Activated naive CD8-positive, alpha-beta T cell (primary cell): Measurements from ENCODE around the gene RARS1.
"Not testable (repeated sequence)": the region's sequence is repeated elsewhere in the genome, so short reads cannot be mapped to it uniquely, and the experiment has no call there.

Experiments used
- H3K27ac Mint-ChIP-seq: one replicate; pipeline ENCODE4 v1.8.0; 2021; ENCODE audit warnings: mixed read lengths
- H3K27me3 Mint-ChIP-seq: one replicate; pipeline ENCODE4 v1.8.0; 2021; ENCODE audit warnings: mixed read lengths
- H3K36me3 Mint-ChIP-seq: one replicate; pipeline ENCODE4 v1.8.0; 2021; ENCODE audit warnings: mixed read lengths
- H3K4me1 Mint-ChIP-seq: one replicate; pipeline ENCODE4 v1.8.0; 2021; ENCODE audit warnings: low read depth, mixed read lengths
- H3K4me3 Mint-ChIP-seq: one replicate; pipeline ENCODE4 v1.8.0; 2021; ENCODE audit warnings: mild to moderate bottlenecking, mixed read lengths
- H3K9me3 Mint-ChIP-seq: one replicate; pipeline ENCODE4 v1.8.0; 2021; ENCODE audit warnings: low read depth, mixed read lengths

The RARS1 gene

DNA sequence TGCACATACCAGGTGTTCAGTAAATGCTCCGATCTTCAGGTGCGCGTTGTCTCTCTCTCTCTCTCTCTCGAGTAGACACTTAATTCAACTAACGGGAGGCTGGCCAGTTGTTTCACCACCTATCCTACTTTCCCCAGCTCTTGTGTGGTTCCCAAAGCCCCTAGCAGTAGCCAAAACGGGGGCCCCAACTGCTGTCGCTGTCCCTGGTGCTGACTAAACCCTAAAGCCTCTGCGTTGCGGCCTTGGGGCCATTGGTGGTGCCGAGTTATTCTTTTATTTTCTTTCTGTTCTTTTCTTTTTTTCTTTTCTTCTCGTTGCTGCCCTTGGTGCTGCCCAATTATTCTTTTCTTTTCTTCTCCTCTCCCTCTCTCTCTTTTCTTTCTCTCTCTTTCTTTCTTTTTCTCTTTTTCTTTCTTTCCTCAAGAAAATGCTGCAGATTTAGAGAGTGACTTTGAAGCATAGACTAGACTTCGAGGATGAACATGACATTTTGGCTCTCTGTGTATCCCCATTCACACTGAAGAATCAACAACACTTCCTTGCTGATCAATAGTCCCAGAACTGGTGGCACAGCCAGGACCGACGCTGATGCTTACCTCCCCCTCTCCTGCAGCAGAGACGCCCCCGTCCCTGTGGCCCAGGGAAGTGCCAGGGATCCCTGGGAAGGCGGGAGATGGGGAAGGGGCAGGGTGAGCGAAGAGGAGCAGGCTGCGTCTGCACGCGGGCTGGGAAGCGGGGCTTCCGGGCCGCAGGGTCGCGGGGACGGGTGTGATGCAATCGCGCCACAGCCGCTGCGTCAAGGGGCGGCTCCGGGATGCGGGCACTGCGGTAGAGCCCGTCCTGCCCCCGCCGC is 42.5 kb downstream of the RARS1 start, which contains the start of gene FBLL1:
Gene FBLL1, plus strand, starts transcription at position 785 of the 853 bp plus-strand sequence. CDS start 200 bp downstream, outside the sequence.
- Mint-ChIP-seq H3K36me3 (peaks cover 5% of the 10 kb centered on the region), H3K27me3 (peaks cover 26% of the 10 kb centered on the region), H3K4me1 (peaks cover 12% of the 10 kb centered on the region), H3K27ac (no peak within 1 kb of the TSS), H3K4me3 (peak within 1 kb of the TSS; percentile 87), H3K9me3 (no peaks in the 10 kb centered on the region)

DNA sequence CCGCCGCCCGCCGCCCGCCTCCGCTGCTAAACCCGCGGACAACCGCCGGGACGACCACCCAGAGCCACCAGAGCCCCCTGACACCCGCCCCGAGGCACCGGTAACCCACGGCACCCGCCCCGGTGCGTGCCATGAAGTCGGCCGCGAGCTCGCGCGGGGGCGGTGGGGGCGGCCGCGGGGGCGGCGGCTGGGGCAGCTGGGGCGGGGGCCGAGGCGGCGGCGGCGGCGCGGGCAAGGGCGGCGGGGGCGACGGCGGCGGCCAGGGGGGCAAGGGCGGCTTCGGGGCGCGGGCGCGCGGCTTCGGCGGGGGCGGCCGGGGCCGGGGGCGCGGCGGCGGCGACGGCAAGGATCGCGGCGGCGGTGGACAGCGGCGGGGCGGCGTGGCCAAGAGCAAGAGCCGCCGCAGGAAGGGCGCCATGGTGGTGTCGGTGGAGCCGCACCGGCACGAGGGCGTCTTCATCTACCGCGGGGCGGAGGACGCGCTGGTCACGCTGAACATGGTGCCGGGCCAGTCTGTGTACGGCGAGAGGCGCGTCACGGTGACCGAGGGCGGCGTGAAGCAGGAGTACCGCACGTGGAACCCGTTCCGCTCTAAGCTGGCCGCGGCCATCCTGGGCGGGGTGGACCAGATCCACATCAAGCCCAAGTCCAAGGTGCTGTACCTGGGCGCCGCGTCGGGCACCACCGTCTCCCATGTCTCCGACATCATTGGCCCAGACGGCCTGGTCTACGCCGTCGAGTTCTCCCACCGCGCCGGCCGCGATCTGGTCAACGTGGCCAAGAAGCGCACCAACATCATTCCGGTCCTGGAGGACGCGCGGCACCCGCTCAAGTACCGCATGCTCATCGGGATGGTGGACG is 43.3 kb downstream of the RARS1 start:
- Mint-ChIP-seq H3K4me3 (peak overlapping the region; percentile 73), H3K36me3 (peaks cover 4% of the 10 kb centered on the region), H3K4me1 (peaks cover 12% of the 10 kb centered on the region), H3K27me3 (peaks cover 27% of the 10 kb centered on the region), H3K27ac (no peak overlapping the region), H3K9me3 (no peaks in the 10 kb centered on the region)

DNA sequence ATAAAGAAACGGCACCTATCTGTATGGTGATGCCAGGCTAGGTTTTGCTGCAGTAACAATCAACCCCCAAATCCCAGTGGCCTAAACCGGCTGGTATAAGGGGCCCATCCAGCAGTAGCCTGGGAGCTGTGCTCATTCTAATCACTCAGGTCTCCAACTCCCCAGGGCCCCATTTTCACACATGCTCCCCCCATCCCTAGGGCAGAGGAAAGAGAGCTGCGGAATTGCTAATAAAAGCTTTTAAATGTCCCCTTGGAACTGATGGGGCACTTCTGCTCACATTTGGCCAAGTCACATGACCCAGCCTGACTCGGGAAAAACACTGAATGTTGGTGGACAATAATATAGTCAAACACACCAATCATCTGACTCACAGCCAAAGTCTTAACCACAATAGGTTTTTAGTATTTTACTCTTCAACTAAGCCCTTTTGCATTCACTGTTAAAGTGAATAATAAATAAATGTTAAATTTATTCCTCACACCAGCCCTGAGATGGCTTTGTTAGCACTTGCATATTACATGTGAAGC is 44.4 kb downstream of the RARS1 start:
- Mint-ChIP-seq H3K4me3 (peak overlapping the region; percentile 73), H3K27ac (no peak overlapping the region), H3K9me3 (no peaks in the 10 kb centered on the region), H3K27me3 (peaks cover 27% of the 10 kb centered on the region), H3K36me3 (peaks cover 3% of the 10 kb centered on the region), H3K4me1 (peaks cover 12% of the 10 kb centered on the region)

GRCh38 chr5:168531191-168531590 is 44.9 kb downstream of the RARS1 start:
- peaks cover 3% of the 10 kb centered on the region for H3K36me3 Mint-ChIP-seq
- H3K27ac Mint-ChIP-seq, result no peak overlapping the region
- no peaks in the 10 kb centered on the region for H3K9me3 Mint-ChIP-seq
- peaks cover 12% of the 10 kb centered on the region for H3K4me1 Mint-ChIP-seq
- H3K4me3 Mint-ChIP-seq, result no peak overlapping the region
- H3K27me3 Mint-ChIP-seq, result peaks cover 27% of the 10 kb centered on the region

- no peaks in the 10 kb centered on the region for H3K9me3 Mint-ChIP-seq
- no peak overlapping the region for H3K27ac Mint-ChIP-seq
- peaks cover 12% of the 10 kb centered on the region for H3K4me1 Mint-ChIP-seq
- no peak overlapping the region for H3K4me3 Mint-ChIP-seq
- peaks cover 3% of the 10 kb centered on the region for H3K36me3 Mint-ChIP-seq
- H3K27me3 Mint-ChIP-seq, result peaks cover 27% of the 10 kb centered on the region
Measured at GRCh38 chr5:168531987-168532864, 46.0 kb downstream of the RARS1 start.

DNA sequence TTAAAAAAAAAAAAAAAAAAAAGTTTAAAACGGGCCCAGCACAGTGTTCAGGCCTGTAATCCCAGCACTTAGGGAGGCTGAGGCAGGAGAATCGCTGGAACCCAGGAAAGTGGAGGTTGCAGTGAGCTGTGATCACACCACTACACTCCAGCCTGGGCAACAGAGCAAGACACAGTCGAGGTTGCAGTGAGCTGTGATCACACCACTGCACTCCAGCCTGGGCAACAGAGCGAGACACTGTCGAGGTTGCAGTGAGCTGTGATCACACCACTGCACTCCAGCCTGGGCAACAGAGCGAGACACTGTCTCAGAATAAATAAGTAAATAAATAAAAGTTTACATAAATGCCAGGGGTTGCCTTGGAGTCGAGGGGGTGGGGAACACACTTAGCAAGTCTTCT is 48.1 kb downstream of the RARS1 start:
- not testable (repeated sequence) for H3K4me3 Mint-ChIP-seq, H3K27ac Mint-ChIP-seq, H3K9me3 Mint-ChIP-seq, H3K4me1 Mint-ChIP-seq, H3K36me3 Mint-ChIP-seq
- H3K27me3 Mint-ChIP-seq, result peaks cover 21% of the 10 kb centered on the region

GRCh38 chr5:168537176-168537575 is 50.9 kb downstream of the RARS1 start:
- H3K27me3 Mint-ChIP-seq, result peaks cover 5% of the 10 kb centered on the region
- H3K27ac Mint-ChIP-seq, result no peak overlapping the region
- no peaks in the 10 kb centered on the region for H3K9me3 Mint-ChIP-seq

GRCh38 chr5:168549554-168549953 is 63.3 kb downstream of the RARS1 start:
- no peaks in the 10 kb centered on the region for H3K27me3 Mint-ChIP-seq
- peaks cover 1% of the 10 kb centered on the region for H3K4me1 Mint-ChIP-seq

More at GRCh38 chr5:168537176-168537575, 50.9 kb downstream of the RARS1 start:
- H3K4me1 Mint-ChIP-seq, result no peaks in the 10 kb centered on the region
- H3K36me3 Mint-ChIP-seq, result no peaks in the 10 kb centered on the region
- no peak overlapping the region for H3K4me3 Mint-ChIP-seq

DNA sequence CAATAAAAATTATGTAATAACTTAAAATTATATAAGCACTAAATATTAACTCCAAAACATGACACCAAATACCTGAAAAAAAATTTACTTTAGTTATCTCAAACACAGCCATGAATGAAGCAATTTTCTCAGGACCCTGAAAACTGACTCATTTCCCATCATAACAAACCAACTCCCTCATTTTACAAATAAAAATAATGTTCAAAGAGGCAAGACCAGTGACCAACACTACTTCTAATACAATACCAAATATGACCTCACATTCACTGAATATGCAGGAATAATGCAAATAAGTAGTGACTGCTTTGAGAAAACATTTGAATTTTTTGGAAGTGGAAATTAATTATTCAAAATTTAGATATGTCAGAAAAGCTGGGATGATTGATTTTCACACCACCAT is 64.4 kb downstream of the RARS1 start:
- Mint-ChIP-seq H3K9me3 (no peaks in the 10 kb centered on the region), H3K36me3 (peaks cover 27% of the 10 kb centered on the region), H3K27ac (no peak overlapping the region), H3K4me1 (peaks cover 1% of the 10 kb centered on the region), H3K27me3 (no peaks in the 10 kb centered on the region), H3K4me3 (no peak overlapping the region)

More at GRCh38 chr5:168549554-168549953, 63.3 kb downstream of the RARS1 start:
- H3K36me3 Mint-ChIP-seq, result peaks cover 22% of the 10 kb centered on the region
- no peak overlapping the region for H3K27ac Mint-ChIP-seq
- no peaks in the 10 kb centered on the region for H3K9me3 Mint-ChIP-seq
- no peak overlapping the region for H3K4me3 Mint-ChIP-seq

DNA sequence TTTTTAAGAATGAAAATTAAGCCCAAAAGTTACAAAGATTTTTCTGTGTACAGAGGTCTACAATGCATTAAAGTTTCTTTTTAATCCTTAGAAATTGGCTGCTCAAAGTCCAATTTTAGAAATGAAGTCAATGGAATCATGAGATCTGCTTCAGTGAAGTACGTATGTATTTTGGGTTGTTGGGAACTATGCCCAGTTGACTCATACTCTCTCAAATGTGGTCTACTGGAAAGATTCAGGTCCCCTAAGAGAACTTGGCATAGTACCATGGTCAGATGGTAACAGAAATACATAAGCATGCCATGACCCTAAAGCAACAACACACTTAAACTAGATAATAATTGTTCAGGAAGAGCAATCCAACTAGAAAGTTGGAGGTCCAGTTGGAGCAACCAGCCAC is 65.9 kb downstream of the RARS1 start:
- H3K4me3 Mint-ChIP-seq, result no peak overlapping the region
- H3K27ac Mint-ChIP-seq, result no peak overlapping the region
- H3K36me3 Mint-ChIP-seq, result peaks cover 32% of the 10 kb centered on the region
- no peaks in the 10 kb centered on the region for H3K9me3 Mint-ChIP-seq
- peaks cover 1% of the 10 kb centered on the region for H3K4me1 Mint-ChIP-seq
- H3K27me3 Mint-ChIP-seq, result no peaks in the 10 kb centered on the region

DNA sequence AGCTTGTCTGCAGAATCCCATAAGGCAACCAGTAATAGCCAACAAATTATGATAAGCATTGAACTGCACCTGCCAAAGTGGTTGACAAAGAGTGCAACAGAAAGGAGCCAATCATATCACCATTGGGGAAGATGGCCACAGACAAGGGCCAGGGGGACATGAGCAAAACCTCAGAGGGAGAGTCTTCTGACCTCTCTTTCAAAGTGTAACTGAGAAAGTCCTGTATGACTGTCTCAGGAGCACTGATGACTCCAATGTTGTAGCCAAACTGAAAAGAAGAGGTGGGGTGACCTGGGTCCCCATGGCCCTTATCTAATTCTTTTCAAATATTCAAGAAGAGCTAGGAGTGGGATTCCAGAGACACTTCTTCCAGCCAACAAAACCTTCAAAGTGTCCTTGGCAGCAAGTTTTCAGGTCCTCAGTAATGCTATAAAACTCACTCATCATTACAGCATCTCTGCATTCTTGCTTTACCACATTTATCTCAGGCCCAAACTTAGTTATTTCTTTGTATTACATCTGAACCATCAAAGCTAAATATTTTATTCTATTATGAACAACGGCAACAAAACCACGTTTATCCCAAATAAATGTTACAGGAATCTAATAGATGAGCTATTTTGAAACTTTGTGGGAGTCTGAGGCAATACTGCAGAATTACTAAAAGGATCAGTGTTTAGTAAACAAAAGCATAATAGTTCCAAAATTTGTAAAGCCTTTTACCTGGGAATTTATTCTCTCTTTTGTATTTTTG is 67.3 kb downstream of the RARS1 start:
- Mint-ChIP-seq H3K36me3 (peaks cover 28% of the 10 kb centered on the region), H3K9me3 (no peaks in the 10 kb centered on the region), H3K27ac (no peak overlapping the region), H3K4me3 (no peak overlapping the region), H3K27me3 (no peaks in the 10 kb centered on the region), H3K4me1 (peaks cover 1% of the 10 kb centered on the region)

GRCh38 chr5:168557389-168557788 is 71.1 kb downstream of the RARS1 start:
- Mint-ChIP-seq H3K4me3 (no peak overlapping the region), H3K36me3 (peaks cover 32% of the 10 kb centered on the region), H3K4me1 (peaks cover 1% of the 10 kb centered on the region), H3K27ac (no peak overlapping the region), H3K9me3 (no peaks in the 10 kb centered on the region), H3K27me3 (no peaks in the 10 kb centered on the region)

DNA sequence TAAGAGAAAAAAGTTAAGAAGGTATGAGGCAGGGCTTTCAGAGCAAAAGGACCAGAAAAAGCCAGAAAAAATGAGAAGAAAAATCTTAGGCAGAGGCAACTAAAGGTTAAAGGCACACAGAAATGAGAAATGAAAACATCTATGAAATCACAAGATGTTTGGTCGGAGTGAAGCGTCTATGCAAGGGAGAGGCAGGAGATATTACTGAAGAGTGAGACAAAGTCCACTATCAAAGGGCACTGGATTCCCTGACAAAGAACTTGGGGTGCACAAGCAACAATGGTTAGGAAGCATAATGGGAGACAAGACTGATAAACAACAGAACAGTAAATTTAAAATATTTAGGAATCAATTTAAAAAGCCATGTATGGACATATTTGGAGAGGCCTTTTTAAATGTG is 76.0 kb downstream of the RARS1 start:
- peaks cover 15% of the 10 kb centered on the region for H3K36me3 Mint-ChIP-seq
- no peaks in the 10 kb centered on the region for H3K27me3 Mint-ChIP-seq
- no peak overlapping the region for H3K4me3 Mint-ChIP-seq
- no peaks in the 10 kb centered on the region for H3K9me3 Mint-ChIP-seq
- H3K27ac Mint-ChIP-seq, result no peak overlapping the region
- H3K4me1 Mint-ChIP-seq, result peaks cover 4% of the 10 kb centered on the region

- Mint-ChIP-seq H3K27me3 (no peaks in the 10 kb centered on the region), H3K9me3 (no peaks in the 10 kb centered on the region), H3K36me3 (peaks cover 17% of the 10 kb centered on the region), H3K4me1 (peaks cover 6% of the 10 kb centered on the region), H3K27ac (no peak overlapping the region), H3K4me3 (no peak overlapping the region)
Measured at GRCh38 chr5:168563959-168564358, 77.7 kb downstream of the RARS1 start.
